Neural progenitor cell (in vitro differentiated cells): ENCODE measurements around the gene ARID4B.

ENCODE experiments used
- CTCF ChIP-seq: fragments of 200-600 bp; sonication (generic); IDR thresholded peaks from 2 replicates; pipeline ENCODE4 v1.5.1; 2017; ENCODE audit warnings: antibody characterized with exemption, mild to moderate bottlenecking
- EZH2 ChIP-seq: fragments of 200-600 bp; sonication (generic); IDR thresholded peaks from 2 replicates; pipeline ENCODE4 v1.6.1; 2017; ENCODE audit warnings: antibody characterized with exemption, mild to moderate bottlenecking, moderate library complexity
- EZH2phosphoT487 ChIP-seq: fragments of 200-600 bp; sonication (generic); IDR thresholded peaks from 2 replicates; pipeline ENCODE4 v1.6.1; 2017; ENCODE audit warnings: antibody characterized with exemption

- TF ChIP-seq CTCF (no peak), EZH2 (no peak), EZH2phosphoT487 (no peak)
Measured at GRCh38 chr1:235264327-235264726, 63.7 kb downstream of the ARID4B start.
